HCT116 (cell line): ENCODE results near the gene IMMP2L. TPM values are rescaled to one million over a fixed set of nuclear protein-coding genes. Genes with fewer than 3 reads are reported as not detected.

ENCODE experiments used
- ATAC-seq: fragments of 200-7000 bp; cut with Tn5 transposase; 2 replicates; pipeline ENCODE4 v1.9.1; 2020; ENCODE audit warnings: mild to moderate bottlenecking, moderate library complexity
- BruUV-seq: library from RNA; stranded (reverse); fragments of 400-500 nt; replicated peaks from 2 replicates; lab custom pipeline; 2021; lab: Mats Ljungman, UMichigan
- CTCF ChIA-PET: fragments of 300-600 bp; sonication (Branson Sonifier 250); formaldehyde crosslinking; loops from one replicate; lab custom pipeline; 2021; ENCODE audit warnings: antibody characterized with exemption; lab: Charles Lee
- POLR2A ChIA-PET: fragments of 300-600, 350-600 bp; sonication (Branson Sonifier 250); formaldehyde crosslinking; loops from one replicate; lab custom pipeline; 2021; ENCODE audit warnings: antibody characterized with exemption; lab: Charles Lee
- RAD21 ChIA-PET, 2 experiments: fragments of 300-600 bp; sonication (Branson Sonifier 250); formaldehyde crosslinking; loops; one replicate each; lab custom pipeline; 2023; ENCODE audit warnings: low total read pairs in 2 of 2; ENCODE audit not compliant: uncharacterized antibody in 2 of 2, unreplicated experiment in 2 of 2, low non-redundant PET in 1 of 2; lab: Charles Lee
- DNase-seq: peaks from one replicate; pipeline ENCODE4 v3.0.0-alpha.2; 2010; ENCODE audit warnings: low read depth, low spot score
- H2AFZ ChIP-seq: fragments of 200-600 bp; shearing (Covaris generic), sonication (generic); 2 replicates; pipeline ENCODE4 v1.6.1; 2017; ENCODE audit warnings: low read depth, mixed run types, mixed read lengths, antibody characterized with exemption, low read length; ENCODE audit not compliant: poor library complexity, severe bottlenecking
- H3K27ac ChIP-seq: 2 replicates; pipeline ENCODE4 v1.5.1; 2012; ENCODE audit warnings: low read depth, low read length
- H3K27me3 ChIP-seq: fragments of 200-600 bp; sonication (generic); 2 replicates; pipeline ENCODE4 v1.6.1; 2016; ENCODE audit warnings: mixed run types, low read length, mixed read lengths; ENCODE audit not compliant: insufficient read depth
- H3K36me3 ChIP-seq, 2 experiments: fragments of 200-500 bp in 1 of 2; fragments of 200-600 bp in 1 of 2; sonication (Bioruptor generic) in 1 of 2; sonication (generic) in 1 of 2; 2 replicates each; pipeline versions ENCODE4 v1.5.1 to v1.6.1; 2014 to 2016; ENCODE audit warnings: low read length in 2 of 2, inconsistent platforms in 1 of 2, mixed read lengths in 1 of 2, mixed run types in 1 of 2; ENCODE audit not compliant: insufficient read depth in 2 of 2, control insufficient read depth in 1 of 2
- H3K4me1 ChIP-seq, 2 experiments: fragments of 200-600 bp in 1 of 2; sonication (generic) in 1 of 2; 2 replicates each; pipeline versions ENCODE4 v1.5.1 to v1.6.1; 2012 to 2017; ENCODE audit warnings: low read length in 2 of 2, inconsistent platforms in 1 of 2, mild to moderate bottlenecking in 1 of 2, mixed read lengths in 1 of 2, mixed run types in 1 of 2, moderate library complexity in 1 of 2; ENCODE audit not compliant: insufficient read depth in 2 of 2, control insufficient read depth in 1 of 2
- H3K4me2 ChIP-seq: fragments of 200-600 bp; sonication (generic); 2 replicates; pipeline ENCODE4 v1.6.1; 2017; ENCODE audit warnings: mixed run types, low read length, mixed read lengths
- H3K4me3 ChIP-seq, 2 experiments: fragments of 200-600 bp in 1 of 2; sonication (generic) in 1 of 2; replicated peaks in 1 of 2; 2 replicates each; pipeline ENCODE4 v1.5.1; 2011 to 2016; ENCODE audit warnings: low read length in 2 of 2, control low read depth in 1 of 2, low read depth in 1 of 2, mild to moderate bottlenecking in 1 of 2, mixed read lengths in 1 of 2, mixed run types in 1 of 2
- H3K79me2 ChIP-seq: fragments of 200-600 bp; sonication (generic); 2 replicates; pipeline ENCODE4 v1.6.1; 2017; ENCODE audit warnings: mild to moderate bottlenecking, mixed run types, low read length, moderate library complexity, mixed read lengths; ENCODE audit not compliant: insufficient read depth
- H3K9ac ChIP-seq: fragments of 200-600 bp; sonication (generic); 2 replicates; pipeline ENCODE4 v1.6.1; 2016; ENCODE audit warnings: low read length, mixed read lengths
- H3K9me2 ChIP-seq: fragments of 200-600 bp; sonication (generic), shearing (Covaris generic); 2 replicates; pipeline ENCODE4 v1.6.1; 2017; ENCODE audit warnings: mixed run types, mild to moderate bottlenecking, moderate library complexity; ENCODE audit not compliant: insufficient read depth
- H3K9me3 ChIP-seq, 2 experiments: fragments of 200-500 bp in 1 of 2; fragments of 200-600 bp in 1 of 2; sonication (Bioruptor generic) in 1 of 2; sonication (generic) in 1 of 2; 2 replicates each; pipeline ENCODE4 v1.6.1; 2014 to 2017; ENCODE audit warnings: low read length in 2 of 2, mixed read lengths in 2 of 2, inconsistent platforms in 1 of 2, low read depth in 1 of 2, mild to moderate bottlenecking in 1 of 2, mixed run types in 1 of 2, moderate library complexity in 1 of 2; ENCODE audit not compliant: control insufficient read depth in 1 of 2, insufficient read depth in 1 of 2
- H4K20me1 ChIP-seq: fragments of 200-600 bp; sonication (generic), shearing (Covaris generic); 2 replicates; pipeline ENCODE4 v1.6.1; 2017; ENCODE audit warnings: mixed run types, mild to moderate bottlenecking, moderate library complexity; ENCODE audit not compliant: insufficient read depth
- ATF3 ChIP-seq: IDR thresholded peaks from 2 replicates; pipeline ENCODE4 v1.6.1; 2012
- CBX3 ChIP-seq: IDR thresholded peaks from 2 replicates; pipeline ENCODE4 v1.6.1; 2012; ENCODE audit warnings: low read depth
- CTCF ChIP-seq, 3 experiments: fragments of 200-600 bp in 1 of 3; sonication (generic) in 1 of 3; IDR thresholded peaks in 2 of 3; conservative IDR thresholded peaks in 1 of 3; 2 replicates each; pipeline ENCODE4 v1.5.1; 2012 to 2017; ENCODE audit warnings: low read depth in 2 of 3, low read length in 2 of 3, antibody characterized with exemption in 1 of 3, borderline replicate concordance in 1 of 3, control low read depth in 1 of 3, mild to moderate bottlenecking in 1 of 3, mixed read lengths in 1 of 3, mixed run types in 1 of 3, moderate library complexity in 1 of 3; ENCODE audit not compliant: insufficient read depth in 1 of 3
- EGR1 ChIP-seq: IDR thresholded peaks from 2 replicates; pipeline ENCODE4 v1.6.1; 2012; ENCODE audit warnings: low read depth
- ELF1 ChIP-seq: IDR thresholded peaks from 2 replicates; pipeline ENCODE4 v1.6.1; 2012; ENCODE audit warnings: low read depth, borderline replicate concordance
- EZH2 ChIP-seq: fragments of 200-600 bp; sonication (generic); IDR thresholded peaks from 2 replicates; pipeline ENCODE4 v1.6.1; 2017; ENCODE audit warnings: antibody characterized with exemption, mixed run types
- FOSL1 ChIP-seq: IDR thresholded peaks from 2 replicates; pipeline ENCODE4 v1.6.1; 2012; ENCODE audit warnings: low read depth
- MAX ChIP-seq: IDR thresholded peaks from 2 replicates; pipeline ENCODE4 v1.6.1; 2012
- REST ChIP-seq: IDR thresholded peaks from 2 replicates; pipeline ENCODE4 v1.6.1; 2012; ENCODE audit warnings: low read depth
- SRF ChIP-seq: IDR thresholded peaks from 2 replicates; pipeline ENCODE4 v1.6.1; 2012; ENCODE audit warnings: low read depth
- TCF7L2 ChIP-seq: IDR thresholded peaks from 2 replicates; pipeline ENCODE4 v1.7.0; 2011; ENCODE audit warnings: borderline replicate concordance, inconsistent platforms; ENCODE audit not compliant: insufficient read depth, insufficient read length; ENCODE audit errors: extremely low read depth
- ZBTB33 ChIP-seq: IDR thresholded peaks from 2 replicates; pipeline ENCODE4 v1.6.1; 2011; ENCODE audit warnings: mild to moderate bottlenecking, low read length, moderate library complexity; ENCODE audit not compliant: insufficient replicate concordance; ENCODE audit errors: extremely low read depth
- intact Hi-C: fragments of 100-400 bp; cut with micrococcal nuclease; formaldehyde crosslinking; loops from 2 replicates; pipeline ENCODE4 v1.10.0; 2022
- total RNA-seq: library from RNA; stranded (reverse); gene quantifications from one replicate; pipeline ENCODE4 v1.2.1, GENCODE V29; 2021; ENCODE audit not compliant: unreplicated experiment

Gene IMMP2L
- total RNA-seq, 1 experiment from 2014 or later = 21.1 TPM

- TF ChIP-seq ZBTB33 = no peak
- no peak for TF ChIP-seq CBX3
- no peak for TF ChIP-seq MAX
- TF ChIP-seq SRF = no peak
- no peak for TF ChIP-seq EZH2
- TF ChIP-seq ELF1 = no peak
- TF ChIP-seq CTCF (IDR thresholded peaks at IDR 0.05 in 2 of 3, conservative IDR thresholded peaks at IDR 0.05 in 1 of 3; ENCODE audit: borderline replicate concordance in 1 of 3, insufficient read depth in 1 of 3, low read depth in 2 of 3, low read length in 2 of 3) = no peak
- TF ChIP-seq, all 23 proteins: peak for 0
Measured at GRCh38 chr7:110772615-110773014, 789.7 kb downstream of the IMMP2L start (continued).

- no TSS peak for BruUV-seq
- Histone ChIP-seq H3K36me3 (no peaks in the 10 kb centered on the region), H3K4me2 (no peak overlapping the region), H3K27me3 (no peaks in the 10 kb centered on the region), H3K9ac (no peak overlapping the region), H3K9me3 (no peaks in the 10 kb centered on the region), H3K4me1 (no peaks in the 10 kb centered on the region), H3K4me3 (no peak overlapping the region), H4K20me1 (no peaks in the 10 kb centered on the region), H3K27ac (no peak overlapping the region), H3K79me2 (no peaks in the 10 kb centered on the region), H3K9me2 (no peaks in the 10 kb centered on the region), H2AFZ (no peak overlapping the region)
- RAD21 ChIA-PET = no interaction called here
- POLR2A ChIA-PET = no interaction called here
- CTCF ChIA-PET = no interaction called here
- ATAC-seq = no peak
- intact Hi-C loops = no loop called here
- no peak for DNase-seq
- no peak for TF ChIP-seq SRF
- TF ChIP-seq REST = no peak
- no peak for TF ChIP-seq FOSL1
- no peak for TF ChIP-seq TCF7L2
- TF ChIP-seq ATF3 = no peak
- no peak for TF ChIP-seq ELF1
- no peak for TF ChIP-seq EGR1
- TF ChIP-seq ZBTB33 = no peak
Measured at GRCh38 chr7:110771717-110772116, 790.6 kb downstream of the IMMP2L start.
